Tibial nerve (tissue), 3 donors: ENCODE data around the gene RPS6KA2.

ENCODE experiments used
- POLR2A ChIP-seq, 2 donors: fragments of 450-650 bp; IDR thresholded peaks; one replicate each; pipeline ENCODE4 v1.6.1; 2017; ENCODE audit warnings: antibody characterized with exemption in 2 of 2, mild to moderate bottlenecking in 2 of 2, moderate library complexity in 2 of 2
- TF ChIP-seq, protein P1 (sequence below), 5 experiments: fragments of 200-600 bp in 3 of 5; fragments of 450-650 bp in 2 of 5; sonication (generic) in 3 of 5; IDR thresholded peaks; one replicate each; pipeline ENCODE4 v1.5.1; 2016 to 2019; ENCODE audit warnings: antibody characterized with exemption in 5 of 5, mild to moderate bottlenecking in 3 of 5, moderate library complexity in 2 of 5

DNA sequence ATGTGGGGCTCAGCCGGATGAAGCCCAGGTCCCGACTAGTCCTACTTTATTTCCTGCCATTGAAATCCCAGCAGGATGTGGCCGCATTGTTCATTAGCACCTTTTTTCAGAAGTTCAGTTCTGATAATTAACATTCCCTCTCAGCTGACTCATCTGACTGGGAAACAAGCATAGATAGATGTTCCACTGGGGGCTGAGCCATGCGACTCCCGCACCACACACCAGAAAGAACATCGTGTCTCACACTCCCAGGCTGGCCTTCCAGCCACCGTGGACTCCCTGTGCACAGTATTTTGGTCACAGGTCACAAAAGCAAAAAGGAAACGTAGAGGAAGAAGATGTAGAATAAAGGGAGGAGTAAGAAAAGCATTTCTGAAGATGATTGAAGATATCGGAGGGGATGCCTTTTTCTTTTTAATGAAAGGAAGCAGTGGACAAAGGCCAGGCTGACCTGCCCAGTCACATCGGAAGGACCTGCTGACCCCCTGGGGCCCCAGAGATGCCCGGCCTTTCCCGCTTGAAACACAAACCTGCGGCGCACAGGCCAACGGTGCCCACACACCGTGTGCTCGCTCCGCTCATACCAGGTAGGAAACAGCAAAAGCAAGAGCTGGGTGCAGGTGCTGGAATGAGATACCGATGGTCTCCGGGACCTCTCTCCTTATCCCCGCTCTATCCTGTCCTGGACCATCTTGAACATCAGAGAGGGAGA lies 11.8 kb downstream of the RPS6KA2 start:
- TF ChIP-seq, protein P1, sequence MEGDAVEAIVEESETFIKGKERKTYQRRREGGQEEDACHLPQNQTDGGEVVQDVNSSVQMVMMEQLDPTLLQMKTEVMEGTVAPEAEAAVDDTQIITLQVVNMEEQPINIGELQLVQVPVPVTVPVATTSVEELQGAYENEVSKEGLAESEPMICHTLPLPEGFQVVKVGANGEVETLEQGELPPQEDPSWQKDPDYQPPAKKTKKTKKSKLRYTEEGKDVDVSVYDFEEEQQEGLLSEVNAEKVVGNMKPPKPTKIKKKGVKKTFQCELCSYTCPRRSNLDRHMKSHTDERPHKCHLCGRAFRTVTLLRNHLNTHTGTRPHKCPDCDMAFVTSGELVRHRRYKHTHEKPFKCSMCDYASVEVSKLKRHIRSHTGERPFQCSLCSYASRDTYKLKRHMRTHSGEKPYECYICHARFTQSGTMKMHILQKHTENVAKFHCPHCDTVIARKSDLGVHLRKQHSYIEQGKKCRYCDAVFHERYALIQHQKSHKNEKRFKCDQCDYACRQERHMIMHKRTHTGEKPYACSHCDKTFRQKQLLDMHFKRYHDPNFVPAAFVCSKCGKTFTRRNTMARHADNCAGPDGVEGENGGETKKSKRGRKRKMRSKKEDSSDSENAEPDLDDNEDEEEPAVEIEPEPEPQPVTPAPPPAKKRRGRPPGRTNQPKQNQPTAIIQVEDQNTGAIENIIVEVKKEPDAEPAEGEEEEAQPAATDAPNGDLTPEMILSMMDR (IDR thresholded peaks at IDR 0.05): no peak
- no peak for TF ChIP-seq POLR2A (IDR thresholded peaks at IDR 0.05)
